NCI-H345 (cell line): ENCODE results near the gene GOLT1B.

Experiments used
- DNase-seq: peaks from one replicate; lab custom pipeline; 2025; lab: John Stamatoyannopoulos, UW

Gene GOLT1B

GRCh38 chr12:21523148-21523547, 21.6 kb downstream of the GOLT1B start:
- no peak for DNase-seq

DNA sequence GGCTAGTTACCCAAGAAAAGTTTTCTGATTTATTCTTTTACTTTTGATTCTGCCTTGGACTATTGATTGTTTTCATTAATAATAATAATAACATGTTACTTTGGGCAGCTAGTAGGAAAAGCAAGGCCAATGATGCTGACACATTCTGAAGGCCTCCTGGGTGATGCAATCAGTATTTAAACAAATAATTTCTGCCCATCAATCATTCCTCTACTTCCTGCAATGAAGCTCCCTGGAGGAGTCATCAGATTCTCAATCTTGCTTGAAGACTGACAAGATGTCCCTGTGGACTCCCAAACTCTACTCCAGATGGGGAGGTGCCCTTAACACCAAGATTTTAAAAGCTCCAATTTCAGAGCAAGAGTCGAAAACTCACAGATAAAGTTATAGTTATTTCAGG, 24.5 kb downstream of the GOLT1B start, which contains the start of gene SPX:
Gene SPX, plus strand, starts transcription at position 244 of the 400 bp plus-strand sequence. CDS start 177 bp downstream, outside the sequence.
- no peak for DNase-seq

DNA sequence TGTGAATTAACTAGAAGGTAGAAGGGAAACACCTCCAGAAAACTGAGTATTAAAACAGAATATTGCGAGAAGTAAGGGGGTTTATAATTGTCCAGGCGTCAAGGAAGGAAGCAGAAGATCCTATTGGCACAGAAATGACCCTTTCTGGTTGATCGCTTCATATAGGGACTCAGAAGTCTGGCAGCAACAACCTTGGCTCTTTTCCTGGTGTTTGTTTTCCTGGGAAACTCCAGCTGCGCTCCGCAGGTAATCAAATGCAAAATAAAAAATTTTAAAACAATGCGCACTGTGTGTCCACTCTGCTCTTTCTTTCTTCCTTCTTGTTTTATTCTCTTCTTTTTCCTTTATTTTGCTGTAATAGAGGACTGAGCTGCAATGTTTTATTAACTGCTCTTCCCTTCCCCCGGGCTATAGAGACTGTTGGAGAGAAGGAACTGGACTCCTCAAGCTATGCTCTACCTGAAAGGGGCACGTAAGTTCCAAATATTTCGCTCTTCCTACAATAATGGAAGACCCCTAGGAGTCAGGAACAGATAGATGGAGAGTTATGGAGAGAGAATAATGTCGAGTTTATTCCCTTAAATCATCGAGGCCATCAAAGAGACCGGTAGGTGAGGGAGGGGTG, 25.2 kb downstream of the GOLT1B start:
- peak; percentile 62 for DNase-seq

- peak; percentile 90 for DNase-seq
Measured at GRCh38 chr12:21527451-21528180, 26.0 kb downstream of the GOLT1B start.

DNA sequence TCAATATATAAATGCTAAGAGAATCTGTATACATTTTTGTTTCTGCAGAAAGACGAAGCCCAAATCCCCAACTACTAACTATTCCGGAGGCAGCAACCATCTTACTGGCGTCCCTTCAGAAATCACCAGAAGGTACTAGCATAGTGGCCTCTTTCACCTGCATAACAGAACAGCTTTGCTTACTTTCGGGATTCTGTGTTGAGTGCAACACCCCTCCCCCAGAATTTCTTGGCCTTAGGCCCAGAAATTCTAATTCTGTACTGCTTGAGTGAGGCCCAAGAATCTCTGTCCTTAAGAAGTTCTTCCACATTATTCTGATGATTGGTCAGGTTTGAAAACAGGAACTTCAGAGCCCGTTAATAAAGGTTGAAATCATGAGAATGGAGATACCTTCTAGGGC, 27.4 kb downstream of the GOLT1B start:
- no peak for DNase-seq

DNA sequence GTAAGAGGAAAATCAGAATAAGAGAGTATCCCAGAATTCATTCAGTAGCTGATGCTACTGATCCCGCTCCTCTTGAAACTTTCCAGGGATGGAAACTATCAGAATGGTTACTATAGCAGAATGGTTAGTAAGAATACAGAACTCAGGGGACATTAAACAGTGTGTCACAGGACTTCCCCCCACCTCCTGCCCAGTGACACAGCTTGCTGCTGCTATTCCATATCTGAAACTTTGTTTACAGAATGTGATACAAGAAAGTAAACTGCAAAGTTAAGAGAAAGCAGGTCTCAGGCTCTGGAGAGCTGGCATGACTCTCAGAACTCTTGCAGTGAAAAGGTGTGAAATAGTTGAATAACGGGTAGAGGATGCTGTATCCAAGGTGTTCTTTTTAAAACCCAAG, 27.9 kb downstream of the GOLT1B start:
- no peak for DNase-seq

DNA sequence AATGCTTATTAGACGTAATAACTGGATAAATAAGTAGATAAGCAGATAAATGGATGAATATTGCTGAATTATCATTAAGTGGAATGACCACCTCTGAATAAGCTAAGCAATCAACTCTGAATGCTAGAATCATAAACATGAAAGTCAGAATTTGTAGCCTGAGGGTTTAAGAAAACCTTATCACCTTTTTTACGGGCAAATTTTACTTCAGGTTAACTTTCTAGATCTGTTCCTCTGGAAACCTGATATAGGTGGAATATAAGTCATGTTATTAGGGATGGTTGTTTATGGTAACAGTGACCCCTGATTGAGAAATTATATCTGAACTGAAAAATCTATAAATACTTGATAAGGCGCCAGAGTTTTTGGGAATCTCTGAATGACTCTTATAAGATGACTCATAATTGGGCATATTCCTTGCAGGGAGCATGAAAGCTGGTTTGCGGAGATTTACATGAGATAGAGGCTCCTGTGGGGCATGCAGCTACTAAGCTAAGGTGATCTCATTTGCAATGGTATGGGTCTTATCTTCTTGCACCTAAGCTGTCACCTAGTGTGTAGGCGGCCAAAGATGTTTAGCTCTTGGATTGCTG, 36.6 kb downstream of the GOLT1B start:
- no peak for DNase-seq

DNA sequence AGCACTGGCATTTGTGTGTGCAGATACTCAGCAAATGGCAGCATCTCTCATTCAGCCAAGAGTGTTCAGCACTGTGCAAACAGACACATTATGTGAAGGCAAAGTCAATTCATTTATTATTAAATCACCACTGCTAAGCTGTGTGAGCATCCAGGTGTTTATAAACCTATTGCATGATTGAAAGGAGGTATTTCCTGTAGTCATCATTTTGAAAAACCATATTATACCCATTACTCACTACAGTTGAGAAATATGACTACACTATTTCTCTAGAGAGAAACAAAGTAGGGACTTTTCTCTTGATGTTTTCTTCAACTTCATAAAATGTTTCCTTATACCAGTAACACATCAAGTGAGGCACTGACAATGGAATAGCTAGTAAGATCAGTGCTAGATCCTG, 38.2 kb downstream of the GOLT1B start:
- peak; percentile 48 for DNase-seq

DNA sequence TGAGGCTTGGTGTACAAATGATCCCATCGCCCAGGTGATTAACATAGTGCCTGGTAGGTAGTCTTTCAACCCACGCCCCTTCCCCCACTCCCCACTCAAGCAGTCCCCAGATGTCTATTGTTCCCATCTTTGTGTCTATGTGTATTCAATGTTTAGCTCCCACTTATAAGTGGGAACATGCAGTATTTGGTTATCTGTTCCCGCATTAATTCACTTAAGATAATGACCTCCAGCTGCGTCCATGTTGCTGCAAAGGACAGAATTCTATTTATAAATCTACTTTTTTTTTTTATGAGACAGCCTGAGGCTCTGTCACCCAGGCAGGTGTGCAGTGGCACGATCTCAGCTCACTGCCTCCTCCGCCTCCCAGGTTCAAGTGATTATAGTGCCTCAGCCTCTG, 40.2 kb downstream of the GOLT1B start:
- DNase-seq: peak; percentile 90

- no peak for DNase-seq
Measured at GRCh38 chr12:21542403-21542802, 40.8 kb downstream of the GOLT1B start.

GRCh38 chr12:21543151-21543550, 41.6 kb downstream of the GOLT1B start:
- DNase-seq: no peak

DNA sequence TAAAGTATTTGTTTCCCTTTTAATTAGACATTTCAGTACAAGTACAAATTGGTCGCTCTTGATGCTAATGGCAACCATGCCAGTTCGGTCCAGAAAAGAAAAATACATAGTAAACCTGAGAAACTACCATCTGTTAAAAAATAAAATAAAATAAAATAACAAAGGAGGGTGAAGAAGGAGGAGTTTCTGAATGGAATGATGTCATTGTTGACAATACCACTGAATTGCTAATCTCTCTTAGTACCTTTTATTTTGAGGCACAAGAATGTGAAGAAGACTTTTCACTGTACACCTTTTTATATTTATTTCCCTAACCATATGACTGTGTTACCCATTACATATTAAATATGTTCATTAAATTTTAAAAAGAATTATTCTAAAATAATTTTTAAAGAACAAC, 44.0 kb downstream of the GOLT1B start:
- no peak for DNase-seq

DNA sequence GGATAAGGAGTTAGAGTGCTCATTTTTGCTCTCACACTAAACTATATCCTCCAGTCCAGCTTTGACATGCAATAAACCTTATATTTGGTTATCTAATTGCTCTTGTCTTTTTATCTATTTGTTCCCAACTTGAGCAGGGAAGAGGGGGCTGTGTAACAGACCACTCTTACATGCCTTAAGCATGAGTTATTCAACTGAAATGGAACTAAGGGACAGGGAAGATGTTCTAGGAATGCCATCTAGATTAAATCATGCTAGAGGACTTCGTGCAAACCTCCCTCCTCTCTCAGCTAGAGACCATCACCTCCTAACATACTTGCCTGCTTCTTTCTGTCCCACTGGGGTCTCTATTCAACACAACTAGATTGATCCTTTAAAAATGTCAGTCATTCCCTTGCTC, 45.1 kb downstream of the GOLT1B start:
- DNase-seq: no peak

GRCh38 chr12:21547437-21547836, 45.8 kb downstream of the GOLT1B start:
- no peak for DNase-seq

DNA sequence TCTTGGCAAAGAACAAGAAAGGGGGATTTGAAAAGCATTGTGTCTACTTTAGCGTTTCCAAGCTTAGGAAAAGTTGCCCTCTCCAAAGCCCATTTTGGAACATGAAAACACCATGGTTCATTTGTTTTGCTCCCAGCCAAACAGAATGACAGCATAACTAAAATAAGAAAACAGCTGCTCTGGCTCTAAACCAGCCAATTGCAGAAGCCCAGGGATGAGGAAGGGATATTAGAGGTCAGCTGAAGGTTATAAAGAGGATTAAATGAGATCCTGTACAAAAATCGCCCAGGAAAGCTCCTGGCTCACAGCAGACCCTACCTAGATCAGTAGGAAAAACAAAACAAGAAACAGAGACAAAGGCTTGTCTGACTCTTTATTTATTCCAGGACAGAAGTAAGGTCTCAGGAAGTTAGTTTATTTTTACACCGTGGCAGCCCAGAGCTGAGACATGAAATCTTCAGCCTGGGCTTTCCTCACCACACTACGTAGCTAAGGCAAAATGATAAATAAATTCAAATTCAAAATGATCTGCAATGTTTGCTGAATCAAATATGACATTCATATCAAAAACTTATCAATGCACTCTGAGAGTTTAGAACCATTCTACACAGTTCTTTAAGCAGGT, 50.4 kb downstream of the GOLT1B start:
- peak; percentile 75 for DNase-seq

DNA sequence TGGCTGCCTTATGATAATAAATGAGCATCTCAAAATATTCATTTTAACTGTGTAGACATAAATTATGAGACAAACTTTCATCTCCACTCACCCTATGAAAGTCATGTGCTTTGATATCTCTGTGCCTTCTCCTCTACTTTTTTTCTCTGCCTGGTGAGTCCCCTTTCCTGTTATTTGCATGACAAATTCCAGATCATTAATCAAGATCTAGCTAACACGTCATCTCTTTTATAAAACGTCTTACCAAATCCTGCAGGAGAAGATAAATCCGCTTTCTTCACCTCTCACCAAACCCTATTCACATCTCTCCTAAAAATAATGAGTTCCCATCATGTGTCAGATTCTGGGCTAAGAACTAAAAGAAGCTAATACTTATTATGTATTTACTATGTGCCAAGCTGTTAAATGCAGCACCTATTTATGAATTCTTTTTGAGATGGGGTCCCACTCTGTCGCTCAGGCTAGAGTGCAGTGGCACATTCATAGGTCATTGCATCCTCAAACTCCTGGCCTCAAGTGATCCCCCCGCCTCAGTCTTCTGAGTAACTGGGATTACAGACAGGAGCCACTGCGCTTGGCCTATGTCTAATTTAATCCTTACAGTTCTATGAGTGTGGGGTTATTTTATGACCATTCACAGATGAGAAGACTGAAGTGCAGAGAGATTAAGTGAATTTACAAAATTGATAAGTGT, 51.2 kb downstream of the GOLT1B start:
- no peak for DNase-seq

GRCh38 chr12:21553329-21553675, 51.7 kb downstream of the GOLT1B start:
- no peak for DNase-seq

GRCh38 chr12:21558100-21558679, 56.6 kb downstream of the GOLT1B start:
- no peak for DNase-seq

GRCh38 chr12:21559855-21560569, 58.4 kb downstream of the GOLT1B start:
- DNase-seq: no peak

- no peak for DNase-seq
Measured at GRCh38 chr12:21561158-21561557, 59.6 kb downstream of the GOLT1B start.

DNA sequence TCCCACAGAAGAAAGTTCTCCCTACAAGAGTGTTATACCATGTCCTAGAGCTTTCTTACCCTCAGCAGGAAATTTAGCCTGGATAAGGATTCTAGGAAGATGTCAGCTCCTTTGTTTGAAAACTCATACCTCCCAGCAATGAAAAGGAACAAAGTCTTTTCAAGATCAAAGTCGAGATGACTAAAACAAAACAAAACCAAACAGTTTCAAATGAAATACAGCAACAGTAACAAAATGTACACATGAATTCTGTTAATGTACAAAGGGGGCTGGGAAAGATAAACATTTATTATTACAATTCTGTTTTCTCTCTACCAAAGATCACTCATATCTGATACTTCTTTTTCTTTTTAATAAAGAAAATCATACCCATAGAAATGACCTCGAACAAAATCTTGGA, 61.3 kb downstream of the GOLT1B start:
- DNase-seq: no peak
